NCI-H2227 (cell line): ENCODE results near the gene TNS3.

Source experiments
- DNase-seq: peaks from one replicate; lab custom pipeline; 2025; ENCODE audit not compliant: unreplicated experiment; lab: John Stamatoyannopoulos, UW

Gene TNS3

DNA sequence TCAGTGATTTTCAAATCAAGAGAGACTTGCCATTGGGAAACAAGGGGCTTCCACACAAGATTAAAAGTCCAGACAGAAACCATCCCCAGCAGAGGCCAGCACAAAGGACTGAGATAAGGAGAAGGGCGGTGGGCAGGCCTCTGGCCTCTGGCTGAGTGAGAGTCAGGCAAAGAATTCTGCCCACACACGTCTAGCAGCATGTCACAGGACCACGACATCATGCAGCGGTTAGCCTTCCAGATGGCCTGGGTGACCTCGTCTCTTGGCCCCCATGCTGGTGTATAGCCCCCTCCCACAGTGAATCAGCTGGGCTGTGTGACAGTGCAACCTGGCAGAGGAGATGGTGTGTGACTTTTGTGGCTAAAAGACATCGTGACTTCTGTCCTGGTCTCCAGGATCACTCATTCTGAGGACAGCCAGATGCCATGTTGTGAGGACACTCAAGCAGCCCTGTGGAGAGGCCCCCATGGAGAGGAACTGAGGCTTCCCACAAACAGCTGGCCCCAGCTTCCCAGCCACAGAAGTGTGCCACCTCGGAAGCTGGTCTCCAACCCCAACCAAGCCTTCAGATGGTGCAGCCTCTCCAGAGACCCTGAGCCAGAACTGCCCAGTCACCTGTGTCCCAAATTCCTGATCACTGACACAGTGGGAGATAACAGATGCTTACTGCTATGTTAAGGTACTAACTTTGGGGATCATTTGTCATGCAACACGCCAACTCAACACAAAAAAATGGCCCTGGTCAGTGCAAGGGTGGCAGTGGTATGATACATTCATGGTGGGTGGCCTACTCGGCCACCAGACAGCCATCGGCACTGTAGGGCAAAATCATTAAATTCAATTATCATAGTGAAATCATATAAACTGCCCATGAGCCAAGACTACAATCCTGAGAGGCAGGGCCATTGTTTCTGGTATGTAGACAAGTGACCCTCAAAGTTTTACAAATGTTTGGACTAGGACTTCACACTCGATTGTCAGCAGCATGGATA lies 73.2 kb downstream of the TNS3 start:
- no peak for DNase-seq

DNA sequence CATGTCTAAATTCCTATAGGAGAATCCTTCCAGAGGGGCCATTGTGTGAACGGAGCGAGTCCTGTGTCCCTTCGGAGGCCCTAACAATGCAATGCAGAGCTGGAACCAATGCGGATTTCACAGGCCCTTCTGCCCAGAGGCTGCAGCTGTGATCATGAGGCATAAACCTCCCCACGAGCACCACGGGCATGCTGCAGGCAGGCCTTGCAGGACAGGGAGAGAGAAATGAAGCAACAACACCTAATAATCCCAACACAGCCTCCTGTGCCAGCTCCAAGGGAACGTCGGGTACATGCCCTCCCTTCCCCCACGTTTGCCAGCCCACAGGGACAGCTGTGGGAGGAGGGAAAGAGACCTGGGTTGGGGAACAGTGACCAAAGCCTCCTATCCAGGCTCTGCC lies 74.4 kb downstream of the TNS3 start:
- DNase-seq = no peak

DNA sequence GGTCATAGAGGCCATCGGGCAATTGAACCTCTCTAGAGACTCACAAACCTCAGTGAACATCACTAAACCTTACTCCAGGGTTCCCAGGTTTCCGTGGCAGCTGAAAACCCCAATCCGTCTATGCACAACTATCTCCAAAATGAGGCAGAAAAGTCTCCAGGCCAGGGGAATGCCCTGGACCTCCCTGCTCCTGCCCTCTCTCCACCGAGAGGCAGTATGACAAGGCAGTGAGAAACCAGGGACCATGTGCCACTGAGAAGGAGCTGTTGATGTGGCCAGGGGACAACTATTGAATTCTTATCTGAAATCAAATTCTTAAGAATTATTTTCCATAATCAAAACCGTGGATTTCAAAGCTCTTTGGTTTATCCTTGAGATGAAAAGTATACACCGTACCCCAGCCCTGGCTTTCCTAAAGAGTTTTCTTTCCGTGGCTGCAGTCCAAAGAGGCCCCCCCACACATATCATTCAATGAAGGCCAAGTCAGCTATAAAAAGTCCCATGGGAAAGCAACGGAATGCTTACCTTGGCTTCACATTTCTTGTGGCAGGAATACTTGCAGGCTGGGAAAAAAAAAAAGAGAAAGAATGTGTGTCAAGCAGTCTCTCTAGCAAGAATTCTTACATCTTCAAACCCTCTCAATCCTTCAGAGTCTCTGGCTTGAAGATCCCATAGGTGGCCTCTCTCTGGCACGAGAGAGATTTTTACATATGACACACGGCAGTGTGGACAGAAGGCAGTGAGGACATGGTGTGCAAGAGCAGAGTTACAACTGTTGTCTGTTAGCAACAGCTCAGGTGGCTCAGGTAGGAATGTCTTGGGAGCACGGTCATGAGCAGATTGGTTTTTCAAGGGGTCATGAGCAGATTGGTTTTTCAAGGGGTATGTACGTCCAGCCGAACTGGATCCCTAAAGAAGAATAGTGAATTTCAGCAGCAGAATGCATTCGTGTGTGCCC lies 75.2 kb downstream of the TNS3 start:
- DNase-seq = no peak

DNA sequence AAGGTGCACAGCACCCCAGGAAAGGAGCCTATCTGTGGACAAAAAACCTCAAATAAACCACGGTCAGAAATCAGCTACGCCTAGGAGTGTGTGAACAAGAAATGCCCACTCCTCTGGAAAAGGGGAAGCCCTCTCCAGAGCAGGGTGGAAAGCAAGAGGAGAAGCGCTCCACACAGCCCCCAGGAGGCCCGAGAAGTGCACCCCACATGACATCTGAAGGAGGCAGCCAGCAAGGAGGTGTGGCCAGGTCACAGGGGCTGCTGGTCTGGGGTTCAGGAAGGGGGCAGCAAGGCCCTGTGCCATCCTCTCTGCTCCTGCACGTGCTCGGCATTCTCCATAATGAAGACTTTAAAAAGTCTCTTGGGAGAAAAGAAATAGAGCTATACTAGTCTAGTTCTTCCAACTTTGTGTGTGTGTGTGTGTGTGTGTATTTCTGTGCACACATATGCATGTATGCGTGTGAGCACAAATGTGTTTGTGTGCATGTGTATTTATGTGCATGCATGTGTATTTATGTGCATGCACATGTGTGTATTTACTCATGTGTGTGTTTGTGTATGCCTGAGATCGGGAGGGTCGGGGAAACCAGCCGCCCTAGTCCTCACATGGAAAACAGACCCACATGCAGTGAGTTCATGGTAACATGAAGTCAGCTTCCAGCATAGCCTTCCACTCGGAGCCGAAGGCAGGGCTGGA lies 76.5 kb downstream of the TNS3 start:
- no peak for DNase-seq

DNA sequence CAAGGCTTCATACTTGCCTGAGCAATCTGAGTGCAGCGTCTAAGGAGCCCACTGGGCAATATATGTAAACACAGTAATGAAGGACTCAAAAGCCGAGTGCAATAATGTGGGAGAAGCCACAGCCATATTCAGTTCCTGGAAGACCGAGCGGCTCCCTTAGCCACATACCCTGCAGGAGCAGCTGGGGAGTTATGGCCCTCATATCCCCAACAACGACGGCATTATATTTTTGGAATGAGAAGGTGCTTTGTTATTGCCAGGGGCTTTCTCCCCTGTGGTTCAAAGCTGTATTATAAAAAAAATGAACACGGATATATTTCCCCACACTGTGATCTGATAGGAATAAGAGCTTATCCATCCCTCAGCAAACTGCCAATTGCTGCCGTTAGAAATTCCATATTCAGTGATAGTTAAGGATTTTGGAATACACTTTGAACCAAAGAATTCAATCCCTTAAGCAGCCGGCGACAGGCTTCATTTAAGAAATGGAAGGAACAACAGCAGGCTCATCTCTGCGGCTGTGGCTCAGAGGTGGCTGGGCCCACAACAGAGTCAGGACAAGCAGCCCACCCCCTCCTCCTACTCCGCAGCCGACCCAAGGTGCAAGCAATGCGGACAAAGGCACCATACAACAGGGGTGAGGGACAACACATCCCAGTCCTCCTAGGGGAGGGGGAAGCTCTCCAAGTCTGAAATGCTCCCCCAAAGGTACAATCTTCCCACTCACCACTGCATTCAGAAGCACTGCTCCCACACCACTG lies 77.2 kb downstream of the TNS3 start:
- no peak for DNase-seq

DNA sequence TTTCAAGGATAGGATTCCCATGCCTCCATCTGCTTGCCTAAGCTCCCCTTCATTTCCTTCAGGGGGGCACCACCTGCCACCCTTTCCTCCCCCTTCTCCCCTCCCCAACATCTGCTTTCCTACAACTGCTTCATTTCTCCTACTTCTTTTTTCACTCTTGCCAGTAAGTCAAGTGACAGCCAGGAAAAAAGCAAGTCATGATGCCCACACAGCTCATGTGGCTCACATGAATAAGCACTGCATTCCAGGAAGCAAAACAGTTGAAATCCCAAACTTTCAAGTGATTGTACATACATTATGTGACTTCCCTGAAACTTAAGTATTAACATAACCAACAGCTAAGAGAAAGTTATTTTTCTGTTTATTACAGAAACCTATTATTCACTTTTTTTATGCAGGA lies 78.6 kb downstream of the TNS3 start:
- no peak for DNase-seq

DNA sequence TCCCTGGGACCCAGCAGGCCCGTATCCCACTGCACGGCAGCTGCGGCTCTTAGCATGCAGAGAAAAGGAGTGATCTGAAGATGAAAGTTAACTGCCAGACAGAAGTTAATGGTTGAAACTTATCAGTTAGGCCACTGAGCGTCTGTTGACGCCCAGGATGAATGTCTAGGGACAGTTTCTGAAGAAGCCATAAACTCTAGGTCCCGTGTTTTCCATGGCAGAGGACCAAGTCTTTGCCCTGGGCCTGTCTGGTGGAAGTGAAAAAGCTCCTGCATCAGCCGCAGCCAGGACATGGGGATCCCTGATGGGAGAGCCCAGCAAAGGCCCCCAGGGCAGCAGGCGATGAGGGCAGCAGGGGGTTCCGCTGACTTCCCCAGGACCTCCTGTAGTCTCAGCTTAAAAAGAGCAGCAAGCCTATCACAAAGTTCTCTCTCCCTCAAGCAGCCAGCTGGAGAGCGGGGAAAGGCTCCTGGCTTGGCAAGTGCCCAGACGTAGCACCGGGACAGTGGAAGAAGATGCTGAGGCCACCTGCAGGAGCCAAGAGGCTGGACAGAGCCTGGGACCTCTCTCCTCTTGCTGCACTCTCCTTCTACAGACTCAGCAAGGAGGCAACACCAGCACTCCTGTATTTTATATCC lies 79.6 kb downstream of the TNS3 start:
- no peak for DNase-seq

DNA sequence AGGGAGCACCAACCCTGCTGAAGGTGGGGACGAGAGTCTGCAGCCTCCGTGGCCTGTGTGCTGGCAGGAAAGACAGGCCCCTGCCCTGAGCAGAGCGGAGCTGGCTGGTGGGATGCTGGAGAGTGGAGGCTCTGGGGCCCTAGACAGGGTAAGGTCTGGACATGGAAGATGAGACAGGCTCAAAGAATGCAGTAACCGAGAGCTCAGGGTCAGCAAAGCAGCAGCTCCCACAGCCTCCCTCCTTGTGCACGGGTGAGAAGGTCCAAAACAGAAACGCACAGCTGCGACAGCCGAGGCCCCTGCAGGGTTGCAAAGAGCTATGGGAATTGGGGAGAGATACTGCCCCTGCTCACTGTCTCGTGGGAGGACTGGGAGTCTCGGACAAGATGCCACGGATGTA lies 80.5 kb downstream of the TNS3 start:
- DNase-seq = no peak

DNA sequence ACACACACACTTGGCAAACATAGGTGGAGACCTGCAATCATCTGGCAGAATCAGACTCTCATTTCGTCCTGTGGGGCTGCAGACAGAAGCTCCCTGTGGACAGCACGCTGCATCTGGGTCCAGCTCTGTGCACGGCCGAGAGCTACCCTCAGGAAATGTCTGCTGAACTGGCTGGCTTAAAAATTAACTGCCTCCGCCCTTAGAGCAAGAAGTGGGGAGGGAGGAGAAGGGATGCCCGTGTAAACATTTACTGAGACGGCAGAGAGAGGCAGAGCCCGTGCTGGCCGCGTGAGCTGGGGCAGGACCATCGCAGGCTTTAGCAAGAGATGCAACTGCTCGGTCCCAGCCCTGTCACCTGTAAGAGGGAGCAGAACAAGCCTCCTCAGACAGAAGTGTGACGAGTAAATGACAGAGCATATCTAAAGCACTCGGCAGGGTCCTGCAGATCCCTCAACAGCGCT lies 81.8 kb downstream of the TNS3 start:
- DNase-seq = no peak

DNA sequence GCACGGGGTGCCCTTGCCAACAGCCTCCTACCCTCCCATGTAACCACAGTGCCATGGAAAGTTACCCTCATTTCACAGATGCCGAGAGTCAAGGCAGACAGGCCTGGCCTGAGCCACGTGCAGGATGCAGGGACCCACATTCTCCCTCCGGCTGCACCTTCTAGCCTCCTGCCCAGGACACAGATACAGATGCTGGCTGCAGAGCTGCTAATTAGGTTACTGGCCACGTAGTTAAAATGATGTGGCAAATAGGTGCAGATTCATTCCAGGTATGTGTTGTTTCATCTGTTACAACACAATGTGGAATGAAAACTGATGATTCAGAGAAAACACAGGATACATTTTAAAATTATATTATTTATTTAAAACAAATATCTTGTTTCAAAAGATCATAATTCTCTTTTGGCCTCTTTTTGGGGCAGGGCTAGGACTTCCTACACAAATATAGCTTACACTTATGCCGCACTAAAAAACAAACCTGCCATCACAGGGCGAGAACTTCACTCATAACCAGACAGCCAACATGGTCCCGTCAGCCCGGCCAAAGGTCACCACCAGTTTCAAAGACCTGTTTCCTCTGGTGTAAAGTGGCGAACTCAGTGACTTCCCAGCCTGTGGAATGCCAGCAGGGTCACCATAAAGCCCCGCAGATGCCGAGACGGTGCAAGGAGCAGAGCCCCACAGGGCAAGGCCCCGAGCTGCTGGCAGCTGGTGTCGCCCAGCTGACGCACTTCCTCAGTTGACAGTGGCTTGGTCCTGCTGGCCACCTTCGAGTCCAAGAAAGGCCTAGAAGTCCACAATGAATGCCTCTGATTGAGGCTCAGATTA lies 83.5 kb downstream of the TNS3 start:
- DNase-seq = no peak

DNA sequence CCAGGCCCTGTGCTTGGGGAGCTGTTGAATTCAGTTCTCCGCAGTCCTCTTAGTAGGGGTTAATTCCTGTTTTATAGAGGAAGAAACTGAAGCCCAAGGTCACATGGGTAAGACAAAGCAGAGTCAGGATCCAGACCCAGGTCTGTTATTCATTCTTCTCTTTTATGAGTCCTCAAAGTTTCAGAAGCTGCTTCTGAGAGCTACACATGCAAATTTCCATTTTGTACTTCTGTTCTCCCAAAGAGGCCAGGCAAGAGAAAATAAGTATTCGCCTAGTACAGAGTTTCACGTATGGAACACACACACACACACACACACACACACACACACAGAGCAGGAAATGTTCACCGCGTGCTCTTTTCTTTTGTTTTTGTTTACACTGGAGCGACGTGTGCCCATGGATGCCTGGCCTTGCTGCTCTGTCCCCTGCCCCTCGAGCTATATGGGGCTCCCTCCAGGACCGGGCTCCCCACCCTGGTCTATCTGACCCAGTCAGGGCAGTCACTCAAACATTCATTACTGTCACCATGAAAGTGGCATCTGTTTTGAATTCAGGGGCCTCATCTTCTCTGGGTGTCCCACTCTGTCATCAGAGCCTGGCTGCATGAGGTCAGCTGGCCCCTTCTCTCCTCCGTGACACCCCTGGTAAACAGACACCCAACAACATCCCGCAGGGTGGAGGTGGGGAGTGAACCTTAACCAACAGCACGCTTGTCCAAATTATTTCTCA lies 84.4 kb downstream of the TNS3 start:
- DNase-seq = no peak

DNA sequence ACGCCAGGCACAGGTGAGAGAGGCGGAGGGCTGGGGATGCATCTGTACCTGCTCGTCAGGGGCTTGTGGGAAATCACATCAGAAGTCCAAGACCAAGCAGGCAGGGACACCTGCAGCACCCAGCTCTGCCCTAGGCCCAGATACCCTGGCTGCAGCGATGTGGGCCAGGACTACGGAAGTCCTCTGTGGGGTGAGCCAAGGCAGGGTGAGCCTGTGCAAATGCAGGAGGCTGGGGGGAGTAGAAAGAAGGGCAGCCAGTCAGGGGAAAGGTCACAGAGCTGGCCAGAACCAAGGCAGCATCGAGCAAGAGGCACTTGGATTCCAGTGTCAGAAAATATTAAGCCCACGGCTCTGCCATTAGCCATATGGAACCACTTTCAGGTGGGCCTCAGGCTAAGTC lies 85.2 kb downstream of the TNS3 start:
- DNase-seq = no peak

DNA sequence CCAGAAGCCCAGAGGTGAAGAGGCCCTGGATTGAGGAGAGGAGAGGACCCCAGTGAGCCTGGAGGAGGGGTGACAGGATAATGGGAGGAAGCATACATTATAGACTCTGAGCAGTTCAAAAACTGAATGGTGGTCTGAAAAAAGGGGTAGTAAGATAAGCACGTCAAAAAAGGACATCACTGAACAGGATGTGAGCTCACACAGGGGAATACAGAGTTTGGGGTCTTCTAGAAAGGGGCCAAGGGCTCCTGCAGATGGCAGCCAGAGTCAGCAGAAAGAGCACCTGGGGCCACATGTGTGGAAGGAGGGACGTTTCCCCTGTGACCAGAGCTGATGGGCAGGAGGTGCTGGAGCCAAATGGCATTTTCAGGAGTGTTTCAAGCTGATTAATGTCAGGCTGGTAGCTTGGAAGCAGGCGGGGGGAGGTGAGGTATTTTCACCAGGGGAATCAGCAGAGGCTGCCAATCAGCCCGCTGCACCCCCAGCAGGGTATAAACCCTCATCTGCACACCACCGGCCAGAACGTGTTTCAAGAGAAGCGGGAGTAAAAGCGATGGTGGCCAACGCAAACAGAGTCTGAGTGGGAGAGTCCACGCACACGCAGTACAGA lies 85.8 kb downstream of the TNS3 start:
- DNase-seq = no peak

DNA sequence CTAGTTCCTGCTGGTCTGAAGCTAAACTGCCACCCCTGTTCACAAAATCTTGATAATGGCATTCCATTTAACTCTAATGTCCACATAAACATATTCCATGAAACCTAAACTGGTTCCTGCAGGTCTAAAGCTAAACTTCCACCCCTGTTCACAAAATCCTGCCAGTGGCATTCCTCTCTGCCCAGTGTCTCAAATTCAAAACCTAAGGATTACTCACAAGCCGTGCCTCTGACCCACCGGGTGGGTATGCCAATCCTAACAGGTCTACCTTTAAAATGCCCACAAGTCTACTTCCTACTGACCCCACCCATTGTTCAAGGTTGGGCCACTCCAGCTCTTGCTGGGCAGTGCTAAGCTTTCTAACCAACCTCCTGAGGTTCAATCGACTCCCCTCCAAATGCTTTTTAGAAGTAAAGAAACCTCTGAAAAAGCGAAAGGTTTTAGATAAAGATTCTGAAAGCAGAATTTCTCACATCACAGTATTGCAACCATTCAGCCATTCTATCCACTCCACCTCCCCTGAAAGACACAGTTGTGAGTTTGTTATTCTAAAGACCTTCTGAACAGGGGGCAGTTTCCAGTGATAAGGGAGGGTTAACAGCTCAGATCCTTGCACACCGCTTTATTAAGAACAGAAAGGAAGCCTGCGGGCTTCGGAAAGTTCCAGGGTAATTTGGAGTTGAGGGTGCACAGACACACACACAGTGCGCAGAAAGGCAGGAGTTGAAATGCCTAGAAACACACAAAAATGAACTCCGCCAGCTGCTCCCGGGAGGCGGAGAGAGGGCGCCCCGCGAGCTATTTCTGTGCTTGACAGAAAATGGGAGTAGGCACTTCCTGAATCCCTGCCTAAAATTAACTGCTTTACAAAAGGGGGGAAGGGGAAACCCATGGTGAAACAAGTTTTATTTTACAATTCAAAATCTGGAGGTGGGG lies 87.7 kb downstream of the TNS3 start:
- DNase-seq = no peak

DNA sequence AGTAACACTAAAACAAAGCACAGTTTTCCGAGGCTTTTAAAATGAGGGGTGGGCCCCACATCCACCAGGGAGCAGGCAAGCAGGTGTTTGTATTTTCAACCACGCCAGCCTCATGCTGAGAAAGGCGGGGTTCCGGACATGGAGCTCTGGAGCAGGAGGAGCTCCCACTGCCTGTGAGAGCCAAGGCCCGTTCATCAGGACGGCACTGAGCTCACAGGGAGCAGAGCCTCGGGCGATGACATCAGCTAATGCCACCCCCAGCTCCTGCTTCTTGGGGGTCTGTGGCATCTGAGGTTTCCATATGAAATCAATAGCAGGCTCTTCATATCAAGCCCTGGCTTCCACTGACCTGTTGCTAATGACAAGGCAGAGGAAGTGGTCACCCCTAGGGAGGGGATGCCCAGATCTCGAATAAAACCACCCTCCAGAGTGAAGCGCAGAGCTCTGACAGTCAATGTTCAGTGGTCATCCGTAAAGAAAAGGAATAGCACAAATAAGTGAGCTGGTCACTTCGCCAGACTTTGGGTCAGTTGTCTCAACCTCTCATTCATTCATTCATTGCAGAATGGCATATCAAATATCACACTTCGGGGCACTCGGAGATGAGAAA lies 89.1 kb downstream of the TNS3 start:
- no peak for DNase-seq

DNA sequence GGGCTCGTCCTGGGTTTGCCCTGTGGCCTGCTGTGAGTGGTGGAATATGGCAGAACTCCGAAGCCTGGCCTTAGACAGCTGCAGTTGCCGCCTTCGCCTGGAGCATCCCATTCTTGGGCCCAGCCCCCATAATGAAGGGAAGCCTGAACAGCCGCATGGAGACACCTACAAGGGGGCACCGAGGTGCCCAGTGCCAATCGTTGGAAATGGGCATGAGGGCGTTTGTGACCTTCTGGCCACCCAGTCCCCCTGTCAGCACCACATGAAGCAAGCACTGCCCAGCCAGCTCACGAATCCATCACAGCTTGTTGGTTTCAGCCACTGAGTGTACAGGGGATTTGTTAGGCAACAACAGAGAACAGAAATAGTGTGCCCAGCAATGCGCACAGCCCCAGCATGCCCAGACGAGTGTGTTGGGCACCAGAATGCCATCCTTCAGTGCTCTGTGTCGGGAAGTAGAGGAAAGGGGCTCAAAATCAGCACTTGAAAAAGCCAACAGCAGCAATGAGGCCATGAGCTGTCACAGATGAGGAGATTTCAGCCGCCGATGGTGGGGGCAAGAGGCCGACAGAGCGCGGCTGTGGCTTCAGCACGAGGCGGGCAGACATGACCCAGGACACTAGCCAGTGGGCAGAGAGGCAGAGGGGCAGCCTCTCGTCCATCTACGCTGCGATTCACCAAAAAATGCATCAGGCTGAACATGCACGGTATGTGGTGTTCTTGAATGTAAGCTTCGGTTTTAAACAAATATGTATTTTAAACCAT lies 91.2 kb downstream of the TNS3 start:
- no peak for DNase-seq
